ENCODE results near the gene OPRL1.
A peak's percentile ranks its signal among the peaks of the same experiment; 100 is the strongest.

OPRL1 gene

GRCh38 chr20:64072498-64073063 lies 7.3 kb upstream of the OPRL1 start:
- no peak for DNase-seq

DNA sequence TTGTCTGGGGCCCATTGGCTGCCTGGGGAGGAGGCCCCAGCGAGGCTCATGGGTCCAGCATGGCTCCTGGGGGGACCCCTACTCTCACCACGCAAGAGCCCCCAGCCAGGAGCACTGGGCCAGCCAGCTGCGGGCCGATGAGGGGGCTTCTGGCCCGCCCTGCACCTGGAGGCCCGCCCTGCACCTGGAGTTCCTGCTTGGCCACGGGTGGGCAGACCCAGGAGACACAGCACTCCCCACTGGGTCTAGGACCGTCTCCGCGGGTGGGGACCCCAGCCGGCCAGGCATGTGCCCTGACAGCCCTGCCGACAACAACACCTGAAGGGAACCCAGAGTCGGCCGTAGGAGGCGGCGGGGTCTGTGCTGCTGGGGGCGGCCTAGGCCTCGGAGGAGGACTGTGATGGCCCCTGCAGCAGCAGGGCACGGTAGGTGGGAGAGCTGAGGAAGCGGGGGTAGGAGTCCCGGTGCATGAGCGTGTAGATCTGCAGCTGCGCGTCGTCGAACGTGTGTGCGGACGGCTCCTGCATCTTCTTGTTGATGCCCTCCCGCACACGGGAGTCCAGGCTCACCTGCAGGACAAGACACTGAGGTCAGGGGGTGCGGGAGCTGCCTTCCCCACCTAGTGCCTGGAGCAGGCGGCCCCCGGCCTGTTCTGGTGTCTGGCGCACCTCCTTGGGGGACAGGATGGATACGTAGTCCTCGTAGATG lies 6.3 kb upstream of the OPRL1 start:
- DNase-seq = no peak

DNA sequence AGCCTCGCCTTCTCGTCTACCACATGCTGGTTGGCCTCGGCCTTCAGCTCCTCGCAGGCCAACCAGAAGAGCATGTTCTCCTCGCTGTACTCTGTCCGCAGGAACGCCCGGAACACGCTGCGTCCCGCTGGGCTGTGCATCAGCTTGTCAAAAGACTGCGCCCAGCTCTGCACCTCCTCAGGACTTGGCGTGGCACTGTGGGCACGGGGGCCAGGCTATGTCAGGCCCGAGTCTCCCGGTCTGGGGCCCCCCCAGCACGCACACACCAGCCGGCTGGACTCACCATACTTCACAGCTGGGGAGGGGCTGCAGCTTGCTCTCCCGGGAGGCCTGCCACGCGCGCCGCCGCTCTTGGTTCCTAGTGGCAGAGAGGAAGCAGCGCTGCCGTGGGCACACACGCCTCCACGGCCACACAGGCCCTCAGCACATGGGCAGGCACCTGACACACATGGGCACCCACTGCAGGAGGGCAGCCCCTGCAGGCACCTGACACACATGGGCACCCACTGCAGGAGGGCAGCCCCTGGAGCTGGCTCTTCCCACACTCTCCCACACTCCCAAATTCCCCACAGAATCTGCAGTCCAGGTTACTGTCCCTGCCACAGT lies 5.6 kb upstream of the OPRL1 start:
- DNase-seq = no peak

- DNase-seq = no peak
Observed at GRCh38 chr20:64074963-64075362, 4.9 kb upstream of the OPRL1 start.

DNA sequence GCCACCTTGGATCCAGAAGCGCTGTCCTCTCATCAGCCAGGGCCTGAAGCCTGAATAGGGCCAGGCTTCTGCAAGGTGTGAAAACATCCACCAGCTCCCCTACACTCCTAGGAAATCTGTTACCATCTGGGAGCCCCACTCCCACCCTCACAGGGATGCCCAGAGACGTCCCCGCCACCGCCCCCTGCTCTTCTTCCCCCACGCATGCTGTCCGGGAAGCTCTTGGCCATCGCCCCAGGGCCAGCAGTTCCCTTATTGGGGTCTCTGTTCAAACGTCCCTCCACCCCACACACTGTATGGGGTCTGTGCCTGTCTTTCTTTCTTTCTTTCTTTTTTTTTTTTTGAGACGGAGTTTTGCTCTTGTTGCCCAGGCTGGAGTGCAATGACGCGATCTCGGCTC lies 4.3 kb upstream of the OPRL1 start:
- no peak for DNase-seq

DNA sequence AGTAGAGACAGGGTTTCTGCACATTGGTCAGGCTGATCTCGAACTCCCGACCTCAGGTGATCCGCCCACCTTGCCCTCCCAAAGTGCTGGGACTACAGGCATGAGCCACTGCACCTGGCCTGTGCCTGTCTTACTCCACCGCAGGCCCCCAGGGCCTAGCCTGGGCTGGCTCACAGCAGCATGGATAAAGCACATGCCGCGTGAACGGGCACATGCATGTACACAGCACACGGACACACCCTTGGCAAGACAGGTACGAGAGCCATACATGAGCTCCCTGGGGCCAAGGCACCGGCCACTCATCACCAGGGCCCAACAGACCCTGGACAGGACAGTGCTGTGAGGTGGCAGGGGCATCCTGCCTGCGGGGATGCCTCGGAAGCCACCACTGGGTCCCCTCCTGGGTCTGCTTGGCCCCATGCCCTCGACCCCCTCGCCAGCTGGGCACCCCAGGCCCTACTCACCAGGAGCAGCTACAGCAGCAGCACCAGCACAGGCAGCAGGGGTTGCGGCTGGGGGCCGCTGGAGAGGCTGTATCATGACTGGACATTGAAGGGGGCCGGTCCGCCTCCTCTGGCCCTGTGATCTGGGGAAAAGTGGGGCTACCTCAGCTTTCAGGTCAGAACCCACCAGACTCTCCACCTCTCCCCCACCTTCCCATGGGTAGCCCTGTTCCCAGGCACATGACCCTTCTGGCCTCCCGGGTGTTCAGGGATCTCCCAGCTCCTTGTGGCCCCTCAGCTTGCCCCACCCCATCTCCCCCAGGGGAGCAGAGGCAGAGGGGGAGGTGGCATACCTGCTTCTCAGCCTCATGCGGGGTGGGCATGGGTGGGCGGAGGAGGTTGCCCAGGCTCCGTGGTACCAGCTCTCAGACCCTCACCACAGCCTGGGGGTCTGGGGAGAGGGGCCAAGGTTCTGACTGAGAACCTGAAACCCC lies 3.6 kb upstream of the OPRL1 start:
- DNase-seq = no peak

GRCh38 chr20:64077094-64077493 lies 2.8 kb upstream of the OPRL1 start:
- no peak for DNase-seq

DNA sequence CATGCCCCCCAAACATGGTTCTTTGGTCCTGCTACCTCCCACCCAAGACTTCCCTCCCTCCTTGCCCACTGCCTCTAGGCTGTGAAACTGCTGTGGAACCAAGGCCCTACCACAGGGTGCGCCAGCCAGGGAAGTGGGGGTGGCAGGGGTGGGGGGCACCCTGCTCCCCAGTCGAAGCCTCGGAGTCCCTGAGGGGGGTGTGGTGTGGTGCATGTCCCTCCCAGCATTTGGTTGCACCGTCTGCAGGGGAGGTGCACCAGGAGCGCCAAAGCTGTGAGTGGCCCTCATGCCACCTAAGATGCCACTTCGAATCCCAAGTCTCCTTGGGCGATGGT lies 2.4 kb upstream of the OPRL1 start:
- DNase-seq = no peak

GRCh38 chr20:64077876-64078551 lies 1.9 kb upstream of the OPRL1 start:
- no peak for DNase-seq

DNA sequence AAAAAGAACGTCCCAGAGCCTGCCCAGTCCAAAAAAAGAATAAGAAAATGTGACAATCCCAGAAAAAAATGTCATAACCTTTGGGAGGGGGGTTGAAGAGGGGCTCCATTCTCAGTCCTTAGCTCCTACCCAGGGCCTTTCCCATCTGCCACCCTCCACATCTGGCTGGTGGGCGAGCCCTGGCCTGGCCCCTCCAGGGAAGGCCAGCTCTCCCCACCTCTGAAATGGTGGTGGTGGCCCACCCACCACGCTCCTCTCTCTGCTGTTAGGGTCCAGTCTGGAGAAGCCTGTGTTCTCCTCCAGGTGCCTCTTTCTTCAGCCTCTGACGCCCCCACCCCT lies 979 bp upstream of the OPRL1 start:
- DNase-seq = no peak

DNA sequence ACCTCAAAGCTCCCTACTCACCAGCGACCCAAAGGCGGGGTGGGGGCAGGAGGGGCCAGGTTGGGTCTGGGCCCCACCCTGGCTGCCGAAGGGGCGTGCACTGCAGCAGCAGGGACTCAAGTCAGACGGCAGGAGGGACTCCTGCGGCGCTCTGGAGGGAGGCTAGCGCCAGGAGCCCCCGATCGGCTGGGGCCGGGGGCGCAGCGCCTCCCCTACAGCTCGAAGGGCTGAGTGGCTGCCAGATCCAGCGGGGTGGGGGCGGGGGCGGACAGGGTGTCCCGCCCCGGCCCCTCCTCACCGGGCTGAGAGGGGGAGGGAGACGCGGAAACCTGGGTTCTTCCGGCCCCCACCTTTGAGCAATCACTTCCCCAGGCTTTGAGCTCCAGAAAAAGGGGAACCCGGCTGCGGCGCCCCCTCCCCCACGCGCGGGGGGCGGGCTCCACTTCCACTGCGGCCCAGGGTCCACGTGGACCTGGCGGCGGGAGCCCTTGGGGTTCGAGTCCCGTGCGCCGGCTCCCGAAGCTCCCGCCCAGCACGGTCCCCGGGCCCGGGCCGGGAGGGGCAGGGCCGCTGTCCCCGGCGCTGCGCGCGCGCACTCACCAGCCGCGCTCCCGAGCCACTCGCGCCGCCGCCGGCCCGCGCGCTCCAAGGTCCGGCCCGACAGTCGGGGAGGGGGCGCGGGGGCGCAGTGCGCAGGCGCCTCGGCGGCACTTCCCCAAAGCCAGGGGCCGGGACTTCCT lies 439 bp upstream of the OPRL1 start, which contains the start of gene RGS19:
Gene RGS19 (minus strand): TSS at position 246 of the 740 bp plus-strand sequence. CDS start 2,632 bp downstream, outside the sequence.
- peak; percentile 56 for DNase-seq

GRCh38 chr20:64080813-64081623 lies 1.1 kb downstream of the OPRL1 start:
- DNase-seq = no peak

- DNase-seq = no peak
Observed at GRCh38 chr20:64081624-64081964, 1.7 kb downstream of the OPRL1 start.

GRCh38 chr20:64082126-64082731 lies 2.3 kb downstream of the OPRL1 start:
- DNase-seq = no peak

GRCh38 chr20:64082820-64083377 lies 3.0 kb downstream of the OPRL1 start:
- DNase-seq = no peak

DNA sequence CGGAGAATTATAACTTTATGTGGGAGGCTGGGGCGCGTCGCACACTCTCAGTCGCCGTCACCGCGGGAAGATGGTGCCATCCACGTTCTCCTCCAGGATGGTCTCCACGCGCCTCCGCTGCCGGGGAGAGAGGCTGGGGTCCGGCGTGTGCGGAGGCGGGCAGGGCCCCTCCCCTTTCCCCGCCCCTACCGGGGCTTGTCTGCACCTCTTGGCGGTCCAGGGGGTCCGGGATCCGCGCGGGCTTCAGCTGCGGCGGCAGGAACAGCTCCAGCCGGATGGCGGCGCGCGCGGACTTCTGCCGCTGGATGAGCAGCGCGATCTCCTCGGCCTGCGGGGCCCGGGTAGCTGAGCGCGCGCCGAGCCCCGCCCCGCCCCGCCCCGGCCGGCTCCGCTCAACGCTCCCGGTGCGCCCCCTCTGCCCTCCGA lies 3.5 kb downstream of the OPRL1 start:
- DNase-seq = peak; percentile 84

DNA sequence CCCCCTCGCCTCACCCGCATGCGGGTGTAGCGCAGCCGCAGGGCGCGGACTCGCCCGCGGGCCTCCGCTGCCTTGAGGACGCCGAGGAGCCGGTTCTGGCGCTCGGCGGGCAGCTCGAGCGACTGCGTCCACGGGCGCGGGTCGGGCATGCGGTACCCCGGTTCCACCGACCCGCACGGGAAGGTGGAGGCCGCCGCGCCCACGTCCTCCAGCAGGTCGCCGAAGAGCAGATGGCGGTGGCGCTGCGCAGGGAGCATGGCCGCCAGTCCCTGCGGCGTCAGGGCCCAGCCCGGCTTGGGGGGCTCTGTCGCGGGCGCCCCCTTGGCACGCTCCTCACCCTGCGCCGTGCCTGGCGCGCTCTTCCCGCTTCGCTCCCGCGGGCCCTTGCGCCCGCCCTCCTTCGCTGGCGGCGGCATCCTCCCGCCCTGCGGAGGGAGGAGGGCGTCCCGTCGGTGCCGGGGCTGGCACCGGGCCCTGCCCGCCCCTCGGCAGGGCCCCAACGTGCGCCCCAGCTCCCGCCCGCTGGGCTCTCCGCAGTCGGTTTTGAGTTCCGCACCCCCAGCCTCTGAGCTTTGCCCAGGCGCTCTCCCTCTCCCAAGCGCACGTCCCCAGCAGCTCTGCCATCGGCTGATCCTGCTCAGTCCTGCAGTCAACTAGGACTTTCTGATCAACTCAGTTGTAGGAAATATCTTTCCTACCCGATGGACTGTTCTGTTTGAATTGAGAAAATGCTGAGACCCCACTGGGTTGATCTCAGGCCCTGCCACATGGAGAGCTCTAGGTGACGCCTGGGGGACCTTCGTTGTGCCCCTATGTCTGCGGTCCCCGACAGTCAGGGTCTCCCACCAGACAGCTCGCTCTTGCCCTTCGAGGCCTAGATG lies 4.2 kb downstream of the OPRL1 start, which contains the start of gene LKAAEAR1:
Gene LKAAEAR1 (minus strand): TSS at position 595 of the 881 bp plus-strand sequence. CDS start 179 bp downstream, at position 416.
- DNase-seq = no peak

DNA sequence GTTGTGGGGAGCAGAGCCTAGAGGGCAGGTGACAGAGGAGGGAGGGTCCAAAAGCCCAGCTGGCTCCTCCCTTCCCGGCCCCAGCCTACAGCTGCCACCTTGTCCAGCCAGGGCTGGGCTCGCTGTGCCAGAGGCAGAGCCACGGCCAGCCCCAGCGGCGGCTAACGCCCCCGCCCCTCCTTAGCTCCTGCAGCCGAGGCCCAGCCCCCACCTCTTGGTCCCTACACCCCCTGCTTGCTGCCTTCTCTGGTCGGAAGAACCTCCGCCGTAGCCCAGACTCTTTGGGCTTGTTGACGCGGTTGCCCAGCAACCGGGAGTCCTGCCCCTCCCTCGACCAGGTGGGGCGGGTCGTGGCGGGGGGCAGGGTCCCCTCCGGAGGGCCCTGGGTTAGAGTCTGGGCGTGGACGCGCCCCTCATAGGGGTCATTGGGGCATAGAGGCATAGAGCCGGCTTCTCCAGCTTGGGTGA lies 4.8 kb downstream of the OPRL1 start:
- no peak for DNase-seq

DNA sequence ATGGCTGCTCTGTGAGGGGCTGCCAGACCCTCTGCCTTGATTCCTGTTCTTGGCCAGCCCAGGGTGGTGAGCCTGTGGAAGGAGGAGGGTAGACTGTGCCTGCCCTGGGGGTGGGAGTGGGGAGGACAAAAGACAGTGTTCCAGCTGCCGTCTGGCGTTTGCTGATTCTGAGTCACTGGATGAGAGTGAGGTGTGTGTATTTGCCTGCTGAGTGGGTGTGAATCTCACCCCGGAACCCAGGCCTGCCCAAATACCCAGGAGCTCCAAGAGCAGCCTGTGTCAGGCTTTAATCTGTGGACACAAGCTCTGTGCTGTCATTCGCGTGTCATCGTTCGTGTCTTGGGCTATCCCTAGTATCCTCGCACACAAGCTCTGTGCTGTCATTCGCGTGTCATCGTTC lies 6.9 kb downstream of the OPRL1 start:
- no peak for DNase-seq
